ENCODE data around the gene PRDX2.

DNA sequence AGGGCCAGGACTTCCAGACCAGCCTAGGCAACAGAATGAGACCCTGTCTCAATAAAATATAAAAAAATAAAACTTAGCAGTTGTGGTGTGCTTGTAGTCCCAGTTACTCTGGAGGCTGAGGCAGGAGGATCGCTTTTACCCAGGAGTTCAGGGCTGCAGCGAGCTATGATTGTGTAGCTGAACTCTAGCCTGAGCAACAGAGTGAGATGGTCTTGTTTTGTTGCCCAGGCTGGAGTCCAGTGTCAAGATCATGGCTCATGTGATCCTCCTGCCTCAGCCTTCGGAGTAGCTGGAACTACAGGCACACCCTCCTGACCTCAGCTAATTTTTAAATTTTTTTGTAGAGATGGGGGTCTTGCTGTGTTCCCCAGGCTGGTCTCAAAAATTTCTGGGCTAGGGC lies 14.6 kb downstream of the PRDX2 start:
- TF ChIP-seq, protein P1, sequence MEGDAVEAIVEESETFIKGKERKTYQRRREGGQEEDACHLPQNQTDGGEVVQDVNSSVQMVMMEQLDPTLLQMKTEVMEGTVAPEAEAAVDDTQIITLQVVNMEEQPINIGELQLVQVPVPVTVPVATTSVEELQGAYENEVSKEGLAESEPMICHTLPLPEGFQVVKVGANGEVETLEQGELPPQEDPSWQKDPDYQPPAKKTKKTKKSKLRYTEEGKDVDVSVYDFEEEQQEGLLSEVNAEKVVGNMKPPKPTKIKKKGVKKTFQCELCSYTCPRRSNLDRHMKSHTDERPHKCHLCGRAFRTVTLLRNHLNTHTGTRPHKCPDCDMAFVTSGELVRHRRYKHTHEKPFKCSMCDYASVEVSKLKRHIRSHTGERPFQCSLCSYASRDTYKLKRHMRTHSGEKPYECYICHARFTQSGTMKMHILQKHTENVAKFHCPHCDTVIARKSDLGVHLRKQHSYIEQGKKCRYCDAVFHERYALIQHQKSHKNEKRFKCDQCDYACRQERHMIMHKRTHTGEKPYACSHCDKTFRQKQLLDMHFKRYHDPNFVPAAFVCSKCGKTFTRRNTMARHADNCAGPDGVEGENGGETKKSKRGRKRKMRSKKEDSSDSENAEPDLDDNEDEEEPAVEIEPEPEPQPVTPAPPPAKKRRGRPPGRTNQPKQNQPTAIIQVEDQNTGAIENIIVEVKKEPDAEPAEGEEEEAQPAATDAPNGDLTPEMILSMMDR (IDR thresholded peaks at IDR 0.05; ENCODE audit: low read depth, low read length): no peak
- no peak for TF ChIP-seq EZH2phosphoT487 (IDR thresholded peaks at IDR 0.05; ENCODE audit: low read depth)
